H1 (cell line): ENCODE measurements around the gene SCAMP5. TPM values are rescaled to one million over a fixed set of nuclear protein-coding genes. Genes with fewer than 3 reads are reported as not detected.

ENCODE experiments used
- JUND ChIP-seq: IDR thresholded peaks from 2 replicates; pipeline ENCODE4 v1.6.1; 2011; ENCODE audit warnings: mild to moderate bottlenecking, improper control_type of control experiment, low read length
- polyA plus RNA-seq, 7 experiments: library from polyadenylated mRNA; depleted of rRNA in 3 of 7; stranded (reverse) in 5 of 7; unstranded in 2 of 7; fragments of >200 nt in 5 of 7; fragments of 200-250 nt in 2 of 7; gene quantifications; 1 replicate in 5 of 7; 2 replicates in 1 of 7; 4 replicates in 1 of 7; pipeline versions ENCODE4 v1.2.1 to v1.2.3, GENCODE V29; 2011 to 2013; ENCODE audit warnings: missing spikeins in 2 of 7, mixed read lengths in 2 of 7
- total RNA-seq: library from RNA; stranded (reverse); fragmentation: NEBNext Ultra II Directional; extraction: Animal tissue kit (Norgen Biotek cat#: 25700); gene quantifications from 2 replicates; pipeline ENCODE4 v1.2.1, GENCODE V29; 2021

Gene SCAMP5
- total and polyA plus RNA-seq, 2 of the 8 experiments (the other 6 are each of a cell fraction or from before 2014, with no cell fraction given), result 55.4 to 94.7 TPM

GRCh38 chr15:75051191-75051608 lies 55.8 kb downstream of the SCAMP5 start (continued):
- no peak for TF ChIP-seq JUND
- TF ChIP-seq, all 59 proteins: peak for 0
